Measurements from ENCODE around the gene RMND5B. TPM values are rescaled to one million over a fixed set of nuclear protein-coding genes. Genes with fewer than 3 reads are reported as not detected.
"Not testable (repeated sequence)": the region's sequence is repeated elsewhere in the genome, so short reads cannot be mapped to it uniquely, and the experiment has no call there.

RMND5B gene
- total RNA-seq, 1 experiment from 2014 or later: 39.6 TPM

DNA sequence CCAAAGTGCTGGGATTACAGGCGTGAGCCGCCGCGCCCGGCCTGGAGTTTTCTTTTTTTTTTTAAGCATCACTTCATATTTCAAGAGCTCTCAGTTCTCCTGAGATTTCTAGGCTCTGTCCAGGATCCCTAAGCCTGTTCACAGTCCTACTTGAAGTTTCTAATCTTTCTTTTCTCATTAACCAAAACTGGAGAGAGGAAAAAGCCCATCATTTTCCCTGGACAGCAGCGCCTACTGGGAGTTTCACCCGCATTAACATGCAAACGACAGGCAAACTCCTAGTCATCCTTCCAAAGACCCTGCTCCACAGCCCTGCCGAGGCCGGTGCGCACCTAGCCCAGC is 609 bp upstream of the RMND5B start:
- not testable (repeated sequence) for DNase-seq (ENCODE audit: low spot score)

DNA sequence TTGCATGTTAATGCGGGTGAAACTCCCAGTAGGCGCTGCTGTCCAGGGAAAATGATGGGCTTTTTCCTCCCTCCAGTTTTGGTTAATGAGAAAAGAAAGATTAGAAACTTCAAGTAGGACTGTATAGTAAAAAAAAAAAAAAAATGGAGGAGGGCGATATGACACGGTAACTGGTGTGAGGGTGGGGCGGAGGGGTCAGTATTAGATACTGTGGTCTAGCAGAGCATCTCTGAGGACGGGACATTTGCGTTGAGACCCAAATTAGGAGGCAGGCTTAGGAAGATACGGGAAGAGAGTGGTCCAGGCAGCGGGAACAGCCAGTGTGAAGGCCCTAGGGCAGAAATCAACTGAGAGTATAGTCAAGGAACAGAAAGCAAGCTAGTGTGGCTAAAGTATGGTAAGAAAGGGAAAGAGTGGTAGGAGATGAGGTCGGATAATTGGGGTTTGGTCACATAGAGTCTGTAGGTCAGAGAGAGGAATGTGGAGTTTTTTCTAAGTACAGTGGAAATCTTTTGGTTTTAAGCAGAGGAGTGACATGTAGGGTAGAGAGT is 707 bp downstream of the RMND5B start:
- no peak for DNase-seq (ENCODE audit: low spot score)

DNA sequence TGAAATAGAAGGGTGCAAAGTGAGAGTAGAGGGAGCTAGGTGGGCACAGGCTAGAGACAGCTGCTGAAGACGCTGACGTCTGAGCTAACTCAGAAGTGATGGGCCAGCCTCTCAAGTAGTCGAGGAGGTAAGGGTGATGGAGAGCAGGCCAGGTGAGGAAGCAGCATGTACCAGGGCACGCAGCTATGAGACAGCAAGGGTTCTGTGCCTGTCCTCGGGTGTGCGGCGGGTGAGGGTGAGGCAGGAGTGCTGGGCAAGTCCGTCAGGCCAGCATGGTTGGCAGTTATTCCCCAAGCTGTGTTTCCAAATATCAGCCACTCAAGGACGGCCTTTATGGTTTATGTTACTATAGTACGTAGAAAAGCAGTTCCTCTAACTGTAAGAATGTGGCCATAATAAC is 6.2 kb downstream of the RMND5B start:
- DNase-seq (ENCODE audit: low spot score): no peak

DNA sequence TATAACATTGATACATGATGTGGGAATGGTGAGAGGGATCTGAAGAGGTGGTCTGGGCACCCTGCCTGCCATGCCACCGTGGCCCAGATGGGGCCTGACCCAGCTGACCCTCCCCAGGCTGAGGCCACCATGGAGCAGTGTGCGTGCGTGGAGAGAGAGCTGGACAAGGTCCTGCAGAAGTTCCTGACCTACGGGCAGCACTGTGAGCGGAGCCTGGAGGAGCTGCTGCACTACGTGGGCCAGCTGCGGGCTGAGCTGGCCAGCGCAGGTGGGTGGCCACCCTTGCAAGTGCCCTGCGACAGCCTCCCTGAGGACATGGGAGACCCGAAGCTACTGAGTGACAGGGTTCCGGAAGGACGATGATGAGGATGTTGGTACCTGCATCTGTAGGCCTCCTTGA is 7.2 kb downstream of the RMND5B start:
- no peak for DNase-seq (ENCODE audit: low spot score)

DNA sequence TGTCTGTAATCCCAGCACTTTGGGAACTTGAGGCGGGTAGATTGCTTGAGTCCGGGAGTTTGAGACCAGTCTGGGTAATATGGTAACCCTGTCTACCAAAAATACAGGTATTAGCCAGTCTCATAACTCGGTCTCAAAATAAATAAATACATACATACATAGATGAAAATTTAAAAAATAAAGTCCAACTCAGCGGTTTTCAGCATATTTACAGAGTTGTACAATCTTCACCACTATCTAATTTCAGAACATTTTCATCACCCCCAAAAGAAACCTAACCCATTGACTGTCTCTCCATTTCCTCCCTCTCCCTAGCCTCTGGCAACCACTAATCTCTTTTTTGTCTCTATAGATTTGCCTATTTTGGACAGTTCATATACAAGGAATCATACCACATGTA is 10.7 kb downstream of the RMND5B start:
- DNase-seq (ENCODE audit: low spot score): no peak

DNA sequence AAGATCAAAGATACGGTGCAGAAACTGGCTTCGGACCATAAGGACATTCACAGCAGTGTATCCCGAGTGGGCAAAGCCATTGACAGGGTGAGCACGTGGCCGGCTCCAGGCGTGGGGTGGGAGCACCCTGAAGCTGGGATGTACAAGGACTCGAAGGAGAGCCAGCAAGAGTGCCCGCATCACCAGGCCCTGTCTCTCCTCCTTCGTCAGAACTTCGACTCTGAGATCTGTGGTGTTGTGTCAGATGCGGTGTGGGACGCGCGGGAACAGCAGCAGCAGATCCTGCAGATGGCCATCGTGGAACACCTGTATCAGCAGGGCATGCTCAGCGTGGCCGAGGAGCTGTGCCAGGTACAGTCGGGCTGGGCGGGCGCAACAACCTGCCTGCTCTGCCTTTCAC is 11.8 kb downstream of the RMND5B start:
- no peak for DNase-seq (ENCODE audit: low spot score)

DNA sequence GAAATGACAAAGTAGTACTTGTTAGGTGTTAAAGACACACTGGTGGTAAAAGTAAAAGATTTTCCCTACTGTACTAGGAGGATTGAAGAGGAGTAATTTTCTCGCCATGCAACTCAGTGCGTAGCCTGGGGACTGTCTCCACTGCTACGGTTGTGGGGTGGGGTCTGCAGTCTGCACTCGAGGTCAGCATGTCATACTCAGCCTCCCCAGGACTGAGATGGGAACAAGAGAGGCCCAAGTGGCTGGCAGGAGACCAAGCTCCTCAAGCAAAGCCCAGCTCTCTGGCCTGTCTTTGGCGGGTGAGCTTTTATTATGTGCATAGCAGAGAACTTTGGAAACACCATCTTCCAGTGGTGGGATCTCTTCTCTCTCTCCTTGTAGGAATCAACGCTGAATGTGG is 12.4 kb downstream of the RMND5B start:
- DNase-seq (ENCODE audit: low spot score): no peak

DNA sequence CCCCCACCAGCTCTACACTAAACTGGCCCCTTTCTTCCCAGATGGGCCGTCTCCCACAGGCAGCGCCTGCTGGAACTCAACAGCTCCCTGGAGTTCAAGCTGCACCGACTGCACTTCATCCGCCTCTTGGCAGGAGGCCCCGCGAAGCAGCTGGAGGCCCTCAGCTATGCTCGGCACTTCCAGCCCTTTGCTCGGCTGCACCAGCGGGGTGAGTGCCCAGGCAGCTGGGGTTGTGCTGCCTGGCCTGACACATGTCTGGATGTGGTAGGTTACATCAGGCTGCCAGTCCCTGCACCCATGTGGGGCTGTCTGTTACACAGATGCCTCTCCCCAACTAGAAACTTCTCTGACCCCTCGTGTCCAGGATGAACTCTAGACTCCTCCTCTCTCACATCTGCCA is 13.1 kb downstream of the RMND5B start:
- DNase-seq (ENCODE audit: low spot score): no peak

DNA sequence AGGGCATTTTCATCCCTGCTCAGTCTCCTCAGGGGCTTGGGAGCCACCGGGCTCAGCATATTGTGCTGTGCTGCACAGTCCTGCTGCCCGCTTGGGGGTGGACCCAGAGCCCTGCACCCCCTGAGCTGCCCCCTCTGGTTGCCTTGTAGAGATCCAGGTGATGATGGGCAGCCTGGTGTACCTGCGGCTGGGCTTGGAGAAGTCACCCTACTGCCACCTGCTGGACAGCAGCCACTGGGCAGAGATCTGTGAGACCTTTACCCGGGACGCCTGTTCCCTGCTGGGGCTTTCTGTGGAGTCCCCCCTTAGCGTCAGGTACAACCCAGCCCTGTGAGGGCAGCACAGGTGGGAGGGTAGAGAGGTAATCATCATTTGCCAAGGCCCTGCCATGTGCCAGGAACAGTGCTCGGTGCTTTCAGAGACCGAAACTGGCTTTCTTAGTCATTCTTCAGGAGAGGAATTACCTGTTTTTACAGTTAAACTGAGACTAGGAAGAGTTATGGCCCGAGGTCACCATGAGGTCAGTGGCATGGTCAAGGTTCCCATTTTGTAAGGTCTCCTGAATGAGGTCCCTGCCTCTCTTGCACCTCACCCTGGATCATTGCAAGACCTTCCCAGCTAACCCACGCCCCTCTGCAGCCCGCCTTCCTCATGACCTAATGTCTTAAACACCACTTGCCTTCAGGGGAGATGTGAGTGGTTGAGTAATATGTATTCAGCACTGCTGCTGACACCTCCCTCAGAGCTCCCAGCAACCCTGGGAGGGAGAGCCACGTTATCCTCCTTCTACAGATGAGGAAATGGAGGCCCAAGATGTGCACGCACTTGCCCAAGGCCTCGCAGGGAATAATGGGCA is 15.4 kb downstream of the RMND5B start:
- DNase-seq (ENCODE audit: low spot score): peak; percentile 72

DNA sequence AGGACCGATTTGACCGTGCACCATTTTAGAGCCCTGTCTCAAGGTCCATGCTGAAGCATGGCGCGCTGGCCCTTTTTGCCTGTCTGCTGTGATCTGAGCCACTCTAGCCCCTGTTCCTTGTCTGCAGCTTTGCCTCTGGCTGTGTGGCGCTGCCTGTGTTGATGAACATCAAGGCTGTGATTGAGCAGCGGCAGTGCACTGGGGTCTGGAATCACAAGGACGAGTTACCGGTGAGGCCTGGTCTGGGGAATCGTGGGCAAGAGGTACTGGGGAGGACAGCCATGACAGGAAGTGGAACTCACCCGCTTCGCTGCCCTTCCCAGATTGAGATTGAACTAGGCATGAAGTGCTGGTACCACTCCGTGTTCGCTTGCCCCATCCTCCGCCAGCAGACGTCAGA is 16.6 kb downstream of the RMND5B start:
- no peak for DNase-seq (ENCODE audit: low spot score)

DNA sequence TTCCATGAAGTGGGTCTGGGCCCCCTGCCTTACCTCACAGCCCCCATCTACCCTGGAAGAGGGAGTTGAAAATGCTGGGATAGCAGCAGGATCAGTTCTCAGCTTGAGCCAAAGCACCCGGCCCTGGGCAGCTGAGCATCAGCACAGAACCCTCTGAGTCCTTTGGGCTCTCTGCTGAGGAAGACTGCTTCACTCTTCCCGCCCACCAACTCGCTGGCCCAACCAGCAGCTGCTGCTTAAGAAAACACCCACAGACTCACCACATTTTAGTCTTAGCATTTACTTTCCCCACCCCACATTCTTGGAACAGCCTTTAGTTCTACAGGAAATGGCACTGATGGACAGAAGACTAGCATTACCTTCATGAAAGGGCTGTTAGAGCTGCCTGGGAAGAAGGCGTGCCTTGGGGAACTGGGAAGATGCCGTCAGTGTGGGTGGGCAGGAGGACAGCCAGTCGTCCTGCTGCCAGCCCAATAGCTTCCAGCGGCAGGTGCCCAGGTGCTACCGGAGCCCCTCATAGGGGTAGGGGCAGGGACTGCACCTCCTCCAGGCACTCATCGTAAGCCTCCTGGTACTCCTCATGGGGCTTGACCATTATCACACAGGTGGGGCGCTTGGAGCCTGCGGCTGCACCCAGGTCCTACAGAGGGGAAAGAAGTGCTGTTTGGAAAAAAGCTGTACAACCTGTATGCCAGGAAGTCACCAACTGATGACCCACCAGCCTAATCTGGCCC is 18.6 kb downstream of the RMND5B start:
- no peak for DNase-seq (ENCODE audit: low spot score)

DNA sequence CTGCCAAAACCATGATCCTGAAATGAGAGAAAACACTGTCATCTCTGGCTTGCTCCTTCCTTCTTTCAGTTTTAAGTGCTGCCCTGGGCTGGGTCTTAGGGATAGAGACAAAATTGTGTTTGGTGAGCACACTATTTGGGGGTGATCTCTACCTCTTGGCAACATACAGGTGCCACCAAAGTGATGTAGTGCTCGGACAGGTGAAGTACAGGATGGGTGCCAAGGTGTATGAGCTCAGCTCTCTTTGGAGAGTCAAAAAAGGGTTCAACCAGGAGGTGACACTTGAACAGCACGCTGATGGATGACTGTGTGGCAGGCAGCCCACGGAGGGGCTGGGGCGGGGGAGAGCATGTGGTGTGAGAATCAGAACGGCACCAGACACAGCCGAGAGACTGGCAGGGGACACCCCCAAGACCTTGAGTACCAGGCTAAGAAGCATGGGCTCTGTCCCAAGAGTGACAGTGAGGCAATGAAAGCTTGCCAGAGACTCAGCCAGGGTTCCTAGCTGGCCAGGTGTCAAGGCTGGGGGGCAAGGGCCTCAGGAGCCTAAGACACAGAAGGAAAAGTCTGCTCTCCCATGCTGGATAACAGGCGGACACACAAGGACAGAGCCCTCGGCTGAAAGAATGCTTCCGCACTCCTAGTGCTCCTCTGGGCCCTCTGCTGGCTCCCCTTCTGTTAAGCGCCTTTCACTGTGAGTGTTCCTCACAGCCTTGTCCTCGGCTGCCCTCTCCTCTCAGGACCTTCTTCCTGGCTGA is 20.3 kb downstream of the RMND5B start:
- no peak for DNase-seq (ENCODE audit: low spot score)

DNA sequence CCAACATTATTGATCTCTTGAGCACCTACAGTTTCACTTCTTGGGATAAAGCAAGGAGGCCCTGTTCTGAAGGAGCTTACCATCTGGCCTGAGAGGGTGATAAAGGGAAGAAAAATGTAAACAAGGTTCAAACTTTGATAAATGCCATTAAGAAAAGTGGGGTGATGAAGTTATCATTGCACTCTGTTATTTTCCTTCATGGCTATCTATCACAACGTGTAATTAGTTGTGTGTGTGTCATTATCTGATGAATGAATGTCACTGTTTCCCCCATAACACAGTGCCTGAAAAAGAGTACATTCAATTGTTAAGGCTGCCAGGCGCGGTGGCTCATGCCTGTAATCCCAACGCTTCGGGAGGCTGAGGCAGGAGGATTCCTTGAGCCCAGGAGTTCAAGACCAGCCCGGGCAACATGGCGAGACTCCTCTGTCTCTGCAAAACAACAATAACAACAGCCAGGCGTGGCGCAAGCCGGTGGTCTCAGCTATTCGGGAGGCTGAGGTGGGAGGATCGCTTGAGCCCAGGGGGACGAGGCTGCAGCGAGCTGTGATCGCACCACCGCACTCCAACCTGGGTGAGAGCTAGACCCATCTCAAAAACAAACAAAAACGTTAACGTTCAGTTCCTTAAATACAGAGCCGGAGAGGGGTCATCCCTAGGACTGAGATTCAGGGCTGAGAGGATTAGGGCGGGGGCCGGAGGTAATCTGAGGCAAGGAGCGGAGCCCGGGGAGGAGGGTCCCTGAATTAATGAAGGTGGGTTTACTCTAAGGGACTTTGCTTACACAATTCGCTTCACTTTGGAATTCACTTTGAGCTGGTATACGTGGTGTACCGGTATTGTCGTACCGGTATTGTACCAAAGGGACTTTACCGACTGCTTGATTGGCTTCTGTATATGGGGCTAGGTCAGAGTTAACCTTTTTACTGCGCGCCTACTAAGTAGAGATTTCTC is 22.0 kb downstream of the RMND5B start:
- no peak for DNase-seq (ENCODE audit: low spot score)

DNA sequence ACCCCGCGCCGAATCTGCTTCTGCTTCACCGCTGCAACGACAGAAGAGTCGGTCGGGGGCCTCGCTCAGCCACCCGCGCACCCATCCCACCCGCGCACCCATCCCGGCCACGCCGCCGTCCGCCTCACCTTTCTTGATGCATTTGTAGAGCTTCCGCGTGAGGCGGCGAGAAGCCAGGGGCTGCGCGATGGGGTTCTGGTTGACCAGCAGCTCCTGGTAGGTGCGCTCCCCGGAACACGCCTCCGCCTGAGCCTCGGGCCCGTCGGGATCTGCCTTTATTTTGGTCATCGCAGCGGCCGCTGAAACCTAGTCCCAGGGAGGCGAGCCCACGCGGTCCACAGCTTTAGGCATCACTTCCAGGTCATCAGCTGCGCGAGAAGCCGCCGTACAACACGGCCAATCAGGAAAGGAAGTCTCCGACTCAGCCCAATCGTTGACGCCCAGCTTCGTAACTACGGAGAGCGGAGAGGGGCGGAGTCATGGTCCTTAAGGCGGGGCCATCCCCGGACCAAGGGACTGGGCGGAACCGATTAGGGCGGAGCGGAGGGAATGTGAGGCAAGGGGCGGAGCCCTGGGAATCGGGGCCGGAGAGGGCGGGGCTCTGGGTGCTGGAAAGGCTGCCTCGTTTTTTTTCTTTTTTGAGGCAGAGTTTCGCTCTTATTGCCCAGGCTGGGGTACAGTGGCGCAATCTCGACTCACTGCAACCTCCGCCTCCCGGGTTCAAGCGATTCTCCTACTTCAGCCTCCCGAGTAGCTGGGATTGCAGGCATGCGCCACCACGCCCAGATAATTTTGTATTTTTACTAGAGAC is 22.9 kb downstream of the RMND5B start, which contains the start of gene NHP2:
NHP2 (minus strand) TSS at position 356 of the 811 bp plus-strand sequence; CDS start at position 288, 68 bp downstream.
- DNase-seq (ENCODE audit: low spot score): peak; percentile 99

DNA sequence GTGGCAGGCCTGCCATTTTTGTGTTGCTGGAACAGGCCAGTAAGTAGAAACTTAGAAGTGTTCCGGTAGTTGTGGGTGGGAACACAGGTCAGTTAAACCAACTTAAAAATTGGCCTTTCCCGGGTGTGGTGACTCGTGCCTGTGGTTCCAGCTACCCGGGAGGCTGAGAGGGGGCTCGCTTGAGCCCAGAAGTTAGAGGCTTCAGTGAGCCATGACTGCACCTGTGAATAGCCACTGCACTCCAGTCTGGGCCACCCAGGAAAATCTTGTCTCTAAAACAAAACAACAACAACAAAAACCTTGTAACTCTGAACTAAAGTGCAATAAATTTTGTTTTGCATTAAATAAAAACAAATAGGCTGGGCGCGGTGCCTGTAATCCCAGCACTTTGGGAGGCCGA is 24.3 kb downstream of the RMND5B start:
- peak; percentile 7 for DNase-seq (ENCODE audit: low spot score)

DNA sequence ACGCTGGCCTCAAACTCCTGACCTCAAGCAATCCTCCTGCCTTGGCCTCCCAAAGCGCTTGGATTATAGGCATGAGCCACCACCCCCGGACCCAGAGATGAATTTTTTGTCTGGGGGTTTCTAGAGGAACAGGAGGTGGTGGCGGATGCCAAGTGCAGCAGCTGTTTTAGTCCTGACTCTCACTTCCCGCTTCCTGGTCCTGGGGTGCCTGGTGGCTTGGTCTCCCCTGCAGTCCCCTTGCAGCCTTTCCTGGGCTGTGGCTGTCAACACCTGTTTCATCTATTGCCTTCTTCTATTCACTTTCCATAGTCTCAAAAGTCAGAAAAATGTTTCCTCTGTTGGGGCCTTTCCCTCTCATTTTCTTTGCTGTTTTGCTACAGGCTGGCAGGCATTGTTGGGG is 29.4 kb downstream of the RMND5B start:
- peak; percentile 2 for DNase-seq (ENCODE audit: low spot score)

DNA sequence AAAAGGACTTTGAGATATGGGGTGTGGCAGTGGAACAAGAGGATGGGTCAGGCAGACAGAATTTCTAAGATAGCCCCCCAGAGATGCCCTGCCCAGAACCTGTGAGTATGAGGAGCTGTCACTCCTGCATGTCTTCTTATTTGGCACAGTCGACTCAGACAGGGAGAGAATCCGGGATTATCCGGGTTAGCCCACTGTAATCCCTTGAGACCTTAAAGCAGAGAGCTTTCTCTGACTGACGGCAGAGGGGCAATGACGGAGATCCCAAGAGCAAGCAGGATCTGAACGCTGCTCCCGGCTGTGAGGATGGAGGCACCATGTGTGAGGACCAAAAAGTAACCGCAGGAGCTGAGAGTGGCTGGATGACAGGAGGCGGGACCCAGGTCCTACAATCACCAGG is 31.7 kb downstream of the RMND5B start:
- DNase-seq (ENCODE audit: low spot score): no peak

DNA sequence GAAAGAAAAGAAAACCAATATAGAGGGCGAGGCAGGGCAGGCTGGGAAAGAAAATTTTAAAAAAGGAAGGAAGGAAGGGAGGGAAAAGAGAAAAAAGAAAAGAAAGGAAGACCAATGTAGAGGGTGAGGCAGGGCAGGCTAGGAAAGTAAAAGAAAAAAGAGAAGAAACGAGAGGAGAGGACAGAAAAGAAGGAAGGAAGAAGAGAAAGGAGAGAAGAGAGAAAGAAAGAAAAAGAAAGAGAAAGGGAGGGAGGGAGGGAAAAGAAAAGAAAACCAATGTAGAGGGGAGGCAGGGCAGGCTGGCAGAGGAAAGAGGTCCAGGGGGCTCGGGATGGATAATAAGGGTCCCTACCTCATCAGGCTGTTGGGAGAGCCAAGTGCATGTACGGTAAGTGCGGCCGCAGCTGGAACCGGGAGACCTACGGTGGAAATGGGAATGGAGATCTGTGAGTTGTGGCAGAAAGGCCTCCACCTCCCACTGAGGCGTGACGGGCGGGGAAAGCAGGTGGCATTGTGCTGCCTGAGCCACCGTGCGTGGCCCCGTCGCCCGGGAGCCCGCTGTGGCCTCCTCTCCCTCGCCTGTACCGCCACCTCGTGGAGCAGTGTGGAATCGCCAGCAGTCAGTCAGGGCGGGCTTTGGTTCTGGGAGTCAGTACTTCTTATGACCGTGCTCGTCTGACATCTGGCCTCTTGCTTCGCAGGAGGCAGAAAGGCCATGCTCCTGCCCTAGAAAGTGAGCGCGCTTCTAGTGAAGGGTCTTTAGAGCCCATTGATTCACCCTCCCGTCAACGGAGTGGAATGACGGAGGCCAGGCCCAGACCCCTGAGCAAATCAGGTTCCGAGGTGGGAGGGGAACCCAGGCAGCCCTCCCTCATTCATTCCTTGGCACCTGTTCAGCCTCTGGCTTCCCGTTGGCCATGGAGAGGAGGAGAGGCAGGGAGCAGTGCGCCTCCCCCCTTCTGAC is 33.2 kb downstream of the RMND5B start:
- DNase-seq (ENCODE audit: low spot score): peak; percentile 84

DNA sequence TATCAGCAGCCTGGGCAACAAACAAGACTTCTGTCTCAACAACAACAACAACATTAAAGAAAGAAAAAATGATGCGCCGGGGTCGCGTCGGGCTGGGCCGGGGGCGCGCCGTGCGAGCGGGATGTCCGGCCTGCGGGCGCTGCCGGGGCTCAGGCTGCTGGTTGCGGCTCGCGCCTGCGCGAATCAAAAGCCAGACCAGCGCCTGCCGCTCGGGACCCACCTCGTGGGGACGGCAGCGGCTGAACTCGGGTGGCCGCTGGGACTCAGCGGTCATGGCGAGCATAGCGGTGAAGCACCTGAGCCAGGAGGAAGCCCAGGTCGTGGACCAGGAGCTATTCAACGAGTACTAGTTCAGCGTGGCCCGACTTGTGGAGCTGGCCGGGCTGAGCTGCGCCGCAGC is 34.8 kb downstream of the RMND5B start:
- DNase-seq (ENCODE audit: low spot score): peak; percentile 12

Measured in H4 (cell line).